GM23338 (cell line): ENCODE data around the gene MEIOSIN. TPM values are rescaled to one million over a fixed set of nuclear protein-coding genes. Genes with fewer than 3 reads are reported as not detected.

Experiments used
- ATAC-seq: fragments of 200-7000 bp; cut with Tn5 transposase; 3 replicates; pipeline ENCODE4 v1.9.1; 2020
- DNase-seq: peaks from one replicate; pipeline ENCODE4 v3.0.0-alpha.2; 2015; ENCODE audit warnings: low spot score
- H2AFZ ChIP-seq: fragments of 200-600 bp; sonication (generic); 2 replicates; pipeline ENCODE4 v1.8.0; 2016; ENCODE audit warnings: antibody characterized with exemption, mild to moderate bottlenecking, moderate library complexity
- H3F3A ChIP-seq: fragments of 200-600 bp; sonication (generic); replicated peaks from 2 replicates; pipeline ENCODE4 v1.8.0; 2017; ENCODE audit warnings: antibody characterized with exemption, mixed run types, low read depth
- H3K27ac ChIP-seq: fragments of 200-600 bp; sonication (generic); 2 replicates; pipeline ENCODE4 v1.6.1; 2016; ENCODE audit warnings: low read depth
- H3K27me3 ChIP-seq: fragments of 200-600 bp; sonication (generic); 2 replicates; pipeline ENCODE4 v1.8.0; 2016; ENCODE audit warnings: mild to moderate bottlenecking, mixed run types, moderate library complexity; ENCODE audit not compliant: insufficient read depth
- H3K36me3 ChIP-seq: fragments of 200-600 bp; sonication (generic); 2 replicates; pipeline ENCODE4 v1.8.0; 2016; ENCODE audit warnings: mild to moderate bottlenecking; ENCODE audit not compliant: insufficient read depth
- H3K4me1 ChIP-seq: fragments of 200-600 bp; sonication (generic); 2 replicates; pipeline ENCODE4 v1.8.0; 2016; ENCODE audit warnings: mild to moderate bottlenecking, moderate library complexity; ENCODE audit not compliant: insufficient read depth
- H3K4me2 ChIP-seq: fragments of 200-600 bp; sonication (generic); 2 replicates; pipeline ENCODE4 v1.7.1; 2017; ENCODE audit warnings: mixed run types
- H3K4me3 ChIP-seq: fragments of 200-600 bp; sonication (generic); 2 replicates; pipeline ENCODE4 v1.6.1; 2016; ENCODE audit warnings: mixed run types
- H3K79me2 ChIP-seq: fragments of 200-600 bp; sonication (generic); replicated peaks from 2 replicates; pipeline ENCODE4 v1.8.0; 2017; ENCODE audit warnings: mild to moderate bottlenecking; ENCODE audit not compliant: insufficient read depth
- H3K9me2 ChIP-seq: fragments of 200-600 bp; sonication (generic); 2 replicates; pipeline ENCODE4 v1.8.0; 2017; ENCODE audit not compliant: insufficient read depth
- H4K20me1 ChIP-seq: fragments of 200-600 bp; sonication (generic); replicated peaks from 2 replicates; pipeline ENCODE4 v1.8.0; 2017; ENCODE audit warnings: mild to moderate bottlenecking; ENCODE audit not compliant: insufficient read depth
- H3K27ac Mint-ChIP-seq: 2 replicates; pipeline ENCODE4 v1.8.0; 2020; ENCODE audit warnings: inconsistent platforms, mild to moderate bottlenecking, moderate library complexity, mixed read lengths
- H3K27me3 Mint-ChIP-seq: 3 replicates; pipeline ENCODE4 v1.8.0; 2022; ENCODE audit warnings: low read depth, mild to moderate bottlenecking, moderate library complexity, mixed read lengths, inconsistent platforms; ENCODE audit not compliant: insufficient read depth, poor library complexity
- H3K36me3 Mint-ChIP-seq: 3 replicates; pipeline ENCODE4 v1.8.0; 2021; ENCODE audit warnings: low read depth, mild to moderate bottlenecking, inconsistent platforms, moderate library complexity, mixed read lengths
- H3K4me1 Mint-ChIP-seq: 3 replicates; pipeline ENCODE4 v1.8.0; 2020; ENCODE audit warnings: mild to moderate bottlenecking, inconsistent platforms, mixed read lengths
- H3K4me3 Mint-ChIP-seq: 3 replicates; pipeline ENCODE4 v1.8.0; 2021; ENCODE audit warnings: moderate library complexity, mild to moderate bottlenecking, inconsistent platforms, mixed read lengths
- H3K9me3 Mint-ChIP-seq: 3 replicates; pipeline ENCODE4 v1.8.0; 2020; ENCODE audit warnings: moderate library complexity, mild to moderate bottlenecking, inconsistent platforms, mixed read lengths
- CREB1 ChIP-seq: fragments of 250-450 bp; sonication (Bioruptor Pico); IDR thresholded peaks from 2 replicates; pipeline ENCODE4 v1.5.0; 2020; ENCODE audit warnings: low read depth, mild to moderate bottlenecking, moderate library complexity
- EZH2 ChIP-seq: fragments of 200-600 bp; sonication (generic); IDR thresholded peaks from one replicate; pipeline ENCODE4 v1.8.0; 2017; ENCODE audit warnings: antibody characterized with exemption, mild to moderate bottlenecking, low read depth; ENCODE audit not compliant: unreplicated experiment
- EZH2phosphoT487 ChIP-seq: fragments of 200-600 bp; sonication (generic); IDR thresholded peaks from one replicate; pipeline ENCODE4 v1.8.1; 2018; ENCODE audit warnings: antibody characterized with exemption; ENCODE audit not compliant: unreplicated experiment
- JUNB ChIP-seq: IDR thresholded peaks from one replicate; pipeline ENCODE4 v1.6.1; 2016; ENCODE audit warnings: antibody characterized with exemption; ENCODE audit not compliant: unreplicated experiment
- NANOG ChIP-seq: IDR thresholded peaks from 2 replicates; pipeline ENCODE4 v1.6.1; 2016; ENCODE audit warnings: antibody characterized with exemption, borderline replicate concordance
- POLR2AphosphoS5 ChIP-seq: IDR thresholded peaks from 2 replicates; pipeline ENCODE4 v1.6.1; 2016; ENCODE audit warnings: antibody characterized with exemption, low read depth
- STAT1 ChIP-seq: IDR thresholded peaks from one replicate; pipeline ENCODE4 v1.6.1; 2016; ENCODE audit warnings: antibody characterized with exemption; ENCODE audit not compliant: unreplicated experiment
- ZNF114 ChIP-seq: fragments of 250-450 bp; sonication (Bioruptor Pico); IDR thresholded peaks from 2 replicates; pipeline ENCODE4 v1.5.0; 2020; ENCODE audit warnings: mild to moderate bottlenecking, moderate library complexity
- ZNF331 ChIP-seq: fragments of 250-450 bp; sonication (Bioruptor Pico); IDR thresholded peaks from 2 replicates; pipeline ENCODE4 v1.5.0; 2020; ENCODE audit warnings: low read depth, mild to moderate bottlenecking, moderate library complexity
- polyA plus RNA-seq: library from polyadenylated mRNA; unstranded; fragments of >200 nt; fragmentation: Nextera tagmentation; extraction: Ambion mirVana; gene quantifications from 2 replicates; pipeline ENCODE4 v1.2.1, GENCODE V29; 2016
- total RNA-seq: library from RNA; depleted of rRNA; stranded (reverse); fragments of >200 nt; shearing (Covaris generic); gene quantifications from 2 replicates; pipeline ENCODE4 v1.2.3, GENCODE V29; 2014
- TF ChIP-seq, protein P1 (sequence below): IDR thresholded peaks from one replicate; pipeline ENCODE4 v1.6.1; 2018; ENCODE audit warnings: antibody characterized with exemption; ENCODE audit not compliant: unreplicated experiment
- TF ChIP-seq, protein P2 (sequence below): fragments of 250-450 bp; sonication (Bioruptor Pico); IDR thresholded peaks from 2 replicates; pipeline ENCODE4 v1.5.0; 2020; ENCODE audit warnings: mild to moderate bottlenecking, moderate library complexity
- TF ChIP-seq, protein P3 (sequence below), 2 experiments: fragments of 200-600 bp in 1 of 2; sonication (generic) in 1 of 2; conservative IDR thresholded peaks; 2 replicates each; pipeline versions ENCODE4 v1.5.1 to v1.6.1; 2016 to 2017; ENCODE audit warnings: antibody characterized with exemption in 2 of 2, low read depth in 2 of 2, mild to moderate bottlenecking in 2 of 2, moderate library complexity in 1 of 2
- TF ChIP-seq, protein P4 (sequence below): IDR thresholded peaks from 2 replicates; pipeline ENCODE4 v1.6.1; 2016; ENCODE audit warnings: antibody characterized with exemption

MEIOSIN gene
- total and polyA plus RNA-seq, 2 experiments from 2014 or later, result 0.21 to 0.28 TPM

DNA sequence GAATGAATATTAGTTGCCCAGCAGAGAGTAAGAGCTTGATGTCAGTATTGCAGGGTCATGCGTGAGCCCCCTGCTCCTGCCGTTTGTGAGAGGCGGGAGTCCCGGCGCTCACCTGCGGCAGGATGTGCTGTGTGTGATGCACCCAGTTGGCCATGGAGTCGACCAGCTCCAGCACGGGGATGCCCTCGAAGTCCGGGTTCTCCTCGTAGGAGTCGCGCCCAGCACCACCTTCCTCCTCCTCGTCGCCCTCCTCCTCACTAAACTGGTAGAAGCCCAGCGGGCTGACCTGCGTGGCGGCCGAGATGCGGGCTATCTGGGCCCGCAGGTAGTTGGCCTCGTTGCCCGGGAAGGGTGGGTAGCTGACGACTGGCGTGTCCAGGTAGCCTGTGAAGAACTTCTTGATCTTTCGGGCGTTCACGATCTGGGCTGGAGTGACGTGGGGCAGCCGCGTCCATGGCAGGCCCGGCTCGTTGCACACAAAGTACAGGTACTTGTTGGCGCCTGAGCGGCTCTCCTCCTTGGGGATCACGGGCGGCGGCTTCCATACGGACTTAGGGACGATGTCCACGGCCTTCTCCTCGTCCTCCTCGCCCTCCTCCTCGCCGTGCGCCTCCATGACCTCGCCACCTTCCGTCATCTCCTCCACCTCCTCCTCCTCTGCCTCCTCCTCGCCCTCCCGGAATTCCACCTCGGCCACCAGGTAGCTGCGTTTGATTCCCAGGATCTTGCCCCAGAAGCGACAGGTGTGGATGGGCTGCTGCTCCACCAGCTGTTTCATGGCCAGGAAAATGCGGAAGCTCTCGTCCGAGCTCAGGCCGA, 71.1 kb downstream of the MEIOSIN start:
- Mint-ChIP-seq H3K9me3 (no peaks in the 10 kb centered on the region; the same call in 2 of the 3 replicates), H3K27ac (no peak overlapping the region), H3K4me3 (no peak overlapping the region), H3K4me1 (peaks cover 7% of the 10 kb centered on the region), H3K36me3 (no peaks in the 10 kb centered on the region), H3K27me3 (peaks cover 12% of the 10 kb centered on the region)
- no peak for ATAC-seq
- Histone ChIP-seq H3F3A (no peaks in the 10 kb centered on the region), H3K4me2 (no peak overlapping the region), H3K36me3 (no peaks in the 10 kb centered on the region), H3K4me3 (no peak overlapping the region), H3K4me1 (no peaks in the 10 kb centered on the region), H4K20me1 (no peaks in the 10 kb centered on the region), H3K27me3 (no peaks in the 10 kb centered on the region), H2AFZ (peak overlapping the region; percentile 32; the same call in 1 of the 2 replicates), H3K27ac (no peak overlapping the region), H3K79me2 (no peaks in the 10 kb centered on the region), H3K9me2 (no peaks in the 10 kb centered on the region)
- DNase-seq, result no peak
- TF ChIP-seq, protein P1, sequence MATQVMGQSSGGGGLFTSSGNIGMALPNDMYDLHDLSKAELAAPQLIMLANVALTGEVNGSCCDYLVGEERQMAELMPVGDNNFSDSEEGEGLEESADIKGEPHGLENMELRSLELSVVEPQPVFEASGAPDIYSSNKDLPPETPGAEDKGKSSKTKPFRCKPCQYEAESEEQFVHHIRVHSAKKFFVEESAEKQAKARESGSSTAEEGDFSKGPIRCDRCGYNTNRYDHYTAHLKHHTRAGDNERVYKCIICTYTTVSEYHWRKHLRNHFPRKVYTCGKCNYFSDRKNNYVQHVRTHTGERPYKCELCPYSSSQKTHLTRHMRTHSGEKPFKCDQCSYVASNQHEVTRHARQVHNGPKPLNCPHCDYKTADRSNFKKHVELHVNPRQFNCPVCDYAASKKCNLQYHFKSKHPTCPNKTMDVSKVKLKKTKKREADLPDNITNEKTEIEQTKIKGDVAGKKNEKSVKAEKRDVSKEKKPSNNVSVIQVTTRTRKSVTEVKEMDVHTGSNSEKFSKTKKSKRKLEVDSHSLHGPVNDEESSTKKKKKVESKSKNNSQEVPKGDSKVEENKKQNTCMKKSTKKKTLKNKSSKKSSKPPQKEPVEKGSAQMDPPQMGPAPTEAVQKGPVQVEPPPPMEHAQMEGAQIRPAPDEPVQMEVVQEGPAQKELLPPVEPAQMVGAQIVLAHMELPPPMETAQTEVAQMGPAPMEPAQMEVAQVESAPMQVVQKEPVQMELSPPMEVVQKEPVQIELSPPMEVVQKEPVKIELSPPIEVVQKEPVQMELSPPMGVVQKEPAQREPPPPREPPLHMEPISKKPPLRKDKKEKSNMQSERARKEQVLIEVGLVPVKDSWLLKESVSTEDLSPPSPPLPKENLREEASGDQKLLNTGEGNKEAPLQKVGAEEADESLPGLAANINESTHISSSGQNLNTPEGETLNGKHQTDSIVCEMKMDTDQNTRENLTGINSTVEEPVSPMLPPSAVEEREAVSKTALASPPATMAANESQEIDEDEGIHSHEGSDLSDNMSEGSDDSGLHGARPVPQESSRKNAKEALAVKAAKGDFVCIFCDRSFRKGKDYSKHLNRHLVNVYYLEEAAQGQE, result no peak
- TF ChIP-seq ZNF331, result no peak
- no peak for TF ChIP-seq CREB1 (CRISPR knock-in tag)
- TF ChIP-seq, protein P2, sequence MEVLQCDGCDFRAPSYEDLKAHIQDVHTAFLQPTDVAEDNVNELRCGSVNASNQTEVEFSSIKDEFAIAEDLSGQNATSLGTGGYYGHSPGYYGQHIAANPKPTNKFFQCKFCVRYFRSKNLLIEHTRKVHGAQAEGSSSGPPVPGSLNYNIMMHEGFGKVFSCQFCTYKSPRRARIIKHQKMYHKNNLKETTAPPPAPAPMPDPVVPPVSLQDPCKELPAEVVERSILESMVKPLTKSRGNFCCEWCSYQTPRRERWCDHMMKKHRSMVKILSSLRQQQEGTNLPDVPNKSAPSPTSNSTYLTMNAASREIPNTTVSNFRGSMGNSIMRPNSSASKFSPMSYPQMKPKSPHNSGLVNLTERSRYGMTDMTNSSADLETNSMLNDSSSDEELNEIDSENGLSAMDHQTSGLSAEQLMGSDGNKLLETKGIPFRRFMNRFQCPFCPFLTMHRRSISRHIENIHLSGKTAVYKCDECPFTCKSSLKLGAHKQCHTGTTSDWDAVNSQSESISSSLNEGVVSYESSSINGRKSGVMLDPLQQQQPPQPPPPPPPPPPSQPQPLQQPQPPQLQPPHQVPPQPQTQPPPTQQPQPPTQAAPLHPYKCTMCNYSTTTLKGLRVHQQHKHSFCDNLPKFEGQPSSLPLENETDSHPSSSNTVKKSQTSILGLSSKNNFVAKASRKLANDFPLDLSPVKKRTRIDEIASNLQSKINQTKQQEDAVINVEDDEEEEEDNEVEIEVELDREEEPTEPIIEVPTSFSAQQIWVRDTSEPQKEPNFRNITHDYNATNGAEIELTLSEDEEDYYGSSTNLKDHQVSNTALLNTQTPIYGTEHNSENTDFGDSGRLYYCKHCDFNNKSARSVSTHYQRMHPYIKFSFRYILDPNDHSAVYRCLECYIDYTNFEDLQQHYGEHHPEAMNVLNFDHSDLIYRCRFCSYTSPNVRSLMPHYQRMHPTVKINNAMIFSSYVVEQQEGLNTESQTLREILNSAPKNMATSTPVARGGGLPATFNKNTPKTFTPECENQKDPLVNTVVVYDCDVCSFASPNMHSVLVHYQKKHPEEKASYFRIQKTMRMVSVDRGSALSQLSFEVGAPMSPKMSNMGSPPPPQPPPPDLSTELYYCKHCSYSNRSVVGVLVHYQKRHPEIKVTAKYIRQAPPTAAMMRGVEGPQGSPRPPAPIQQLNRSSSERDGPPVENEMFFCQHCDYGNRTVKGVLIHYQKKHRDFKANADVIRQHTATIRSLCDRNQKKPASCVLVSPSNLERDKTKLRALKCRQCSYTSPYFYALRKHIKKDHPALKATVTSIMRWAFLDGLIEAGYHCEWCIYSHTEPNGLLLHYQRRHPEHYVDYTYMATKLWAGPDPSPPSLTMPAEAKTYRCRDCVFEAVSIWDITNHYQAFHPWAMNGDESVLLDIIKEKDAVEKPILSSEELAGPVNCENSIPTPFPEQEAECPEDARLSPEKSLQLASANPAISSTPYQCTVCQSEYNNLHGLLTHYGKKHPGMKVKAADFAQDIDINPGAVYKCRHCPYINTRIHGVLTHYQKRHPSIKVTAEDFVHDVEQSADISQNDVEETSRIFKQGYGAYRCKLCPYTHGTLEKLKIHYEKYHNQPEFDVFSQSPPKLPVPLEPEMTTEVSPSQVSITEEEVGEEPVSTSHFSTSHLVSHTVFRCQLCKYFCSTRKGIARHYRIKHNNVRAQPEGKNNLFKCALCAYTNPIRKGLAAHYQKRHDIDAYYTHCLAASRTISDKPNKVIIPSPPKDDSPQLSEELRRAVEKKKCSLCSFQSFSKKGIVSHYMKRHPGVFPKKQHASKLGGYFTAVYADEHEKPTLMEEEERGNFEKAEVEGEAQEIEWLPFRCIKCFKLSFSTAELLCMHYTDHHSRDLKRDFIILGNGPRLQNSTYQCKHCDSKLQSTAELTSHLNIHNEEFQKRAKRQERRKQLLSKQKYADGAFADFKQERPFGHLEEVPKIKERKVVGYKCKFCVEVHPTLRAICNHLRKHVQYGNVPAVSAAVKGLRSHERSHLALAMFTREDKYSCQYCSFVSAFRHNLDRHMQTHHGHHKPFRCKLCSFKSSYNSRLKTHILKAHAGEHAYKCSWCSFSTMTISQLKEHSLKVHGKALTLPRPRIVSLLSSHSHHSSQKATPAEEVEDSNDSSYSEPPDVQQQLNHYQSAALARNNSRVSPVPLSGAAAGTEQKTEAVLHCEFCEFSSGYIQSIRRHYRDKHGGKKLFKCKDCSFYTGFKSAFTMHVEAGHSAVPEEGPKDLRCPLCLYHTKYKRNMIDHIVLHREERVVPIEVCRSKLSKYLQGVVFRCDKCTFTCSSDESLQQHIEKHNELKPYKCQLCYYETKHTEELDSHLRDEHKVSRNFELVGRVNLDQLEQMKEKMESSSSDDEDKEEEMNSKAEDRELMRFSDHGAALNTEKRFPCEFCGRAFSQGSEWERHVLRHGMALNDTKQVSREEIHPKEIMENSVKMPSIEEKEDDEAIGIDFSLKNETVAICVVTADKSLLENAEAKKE (CRISPR knock-in tag), result no peak
- no peak for TF ChIP-seq NANOG
- TF ChIP-seq JUNB, result no peak
- TF ChIP-seq, protein P3, sequence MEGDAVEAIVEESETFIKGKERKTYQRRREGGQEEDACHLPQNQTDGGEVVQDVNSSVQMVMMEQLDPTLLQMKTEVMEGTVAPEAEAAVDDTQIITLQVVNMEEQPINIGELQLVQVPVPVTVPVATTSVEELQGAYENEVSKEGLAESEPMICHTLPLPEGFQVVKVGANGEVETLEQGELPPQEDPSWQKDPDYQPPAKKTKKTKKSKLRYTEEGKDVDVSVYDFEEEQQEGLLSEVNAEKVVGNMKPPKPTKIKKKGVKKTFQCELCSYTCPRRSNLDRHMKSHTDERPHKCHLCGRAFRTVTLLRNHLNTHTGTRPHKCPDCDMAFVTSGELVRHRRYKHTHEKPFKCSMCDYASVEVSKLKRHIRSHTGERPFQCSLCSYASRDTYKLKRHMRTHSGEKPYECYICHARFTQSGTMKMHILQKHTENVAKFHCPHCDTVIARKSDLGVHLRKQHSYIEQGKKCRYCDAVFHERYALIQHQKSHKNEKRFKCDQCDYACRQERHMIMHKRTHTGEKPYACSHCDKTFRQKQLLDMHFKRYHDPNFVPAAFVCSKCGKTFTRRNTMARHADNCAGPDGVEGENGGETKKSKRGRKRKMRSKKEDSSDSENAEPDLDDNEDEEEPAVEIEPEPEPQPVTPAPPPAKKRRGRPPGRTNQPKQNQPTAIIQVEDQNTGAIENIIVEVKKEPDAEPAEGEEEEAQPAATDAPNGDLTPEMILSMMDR (conservative IDR thresholded peaks at IDR 0.05; ENCODE audit: low read depth in 2 of 2), result no peak
- no peak for TF ChIP-seq EZH2
- TF ChIP-seq, protein P4, sequence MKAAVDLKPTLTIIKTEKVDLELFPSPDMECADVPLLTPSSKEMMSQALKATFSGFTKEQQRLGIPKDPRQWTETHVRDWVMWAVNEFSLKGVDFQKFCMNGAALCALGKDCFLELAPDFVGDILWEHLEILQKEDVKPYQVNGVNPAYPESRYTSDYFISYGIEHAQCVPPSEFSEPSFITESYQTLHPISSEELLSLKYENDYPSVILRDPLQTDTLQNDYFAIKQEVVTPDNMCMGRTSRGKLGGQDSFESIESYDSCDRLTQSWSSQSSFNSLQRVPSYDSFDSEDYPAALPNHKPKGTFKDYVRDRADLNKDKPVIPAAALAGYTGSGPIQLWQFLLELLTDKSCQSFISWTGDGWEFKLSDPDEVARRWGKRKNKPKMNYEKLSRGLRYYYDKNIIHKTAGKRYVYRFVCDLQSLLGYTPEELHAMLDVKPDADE, result no peak
- TF ChIP-seq POLR2AphosphoS5, result no peak
- no peak for TF ChIP-seq STAT1
- TF ChIP-seq EZH2phosphoT487, result no peak
- no peak for TF ChIP-seq ZNF114 (CRISPR knock-in tag)
